Body of pancreas (tissue), 4 donors: Measurements from ENCODE around the gene PFN1. TPM values are rescaled to one million over a fixed set of nuclear protein-coding genes. Genes with fewer than 3 reads are reported as not detected.

Experiments
- ATAC-seq: fragments of 150-250 bp; one replicate; pipeline ENCODE4 v1.9.1; 2016
- DNase-seq, 4 donors: peaks; one replicate each; pipeline ENCODE4 v3.0.0-alpha.2; 2019
- H3K27ac ChIP-seq, 4 donors: fragments of 200-600 bp; sonication (generic); 1 replicate in 3 of 4; 2 replicates in 1 of 4; pipeline versions ENCODE4 v1.5.1 to v1.6.1; 2016 to 2019; ENCODE audit warnings: mild to moderate bottlenecking in 1 of 4, mixed read lengths in 1 of 4, moderate library complexity in 1 of 4
- H3K27me3 ChIP-seq, 2 donors: fragments of 200-600 bp; sonication (generic); one replicate each; pipeline ENCODE4 v1.6.0; 2016; ENCODE audit warnings: mild to moderate bottlenecking in 1 of 2
- H3K36me3 ChIP-seq, 2 donors: fragments of 200-600 bp; sonication (generic); replicated peaks in 1 of 2; 2 replicates each; pipeline ENCODE4 v1.5.1; 2016; ENCODE audit warnings: low read depth in 2 of 2; ENCODE audit not compliant: insufficient read depth in 1 of 2
- H3K4me1 ChIP-seq: fragments of 200-600 bp; sonication (generic); one replicate; pipeline ENCODE4 v1.6.0; 2016
- H3K4me3 ChIP-seq, 2 donors: fragments of 200-600 bp; sonication (generic); 1 replicate in 1 of 2; 2 replicates in 1 of 2; pipeline ENCODE4 v1.5.1; 2016 to 2019
- H3K9me3 ChIP-seq, 3 donors: fragments of 200-600 bp; sonication (generic); 1 replicate in 2 of 3; 2 replicates in 1 of 3; pipeline ENCODE4 v1.5.1; 2016
- CTCF ChIP-seq, 7 experiments: fragments of 450-650 bp in 4 of 7; fragments of 200-600 bp in 3 of 7; sonication (generic) in 3 of 7; IDR thresholded peaks; one replicate each; pipeline ENCODE4 v1.5.1; 2016 to 2019; ENCODE audit warnings: antibody characterized with exemption in 7 of 7
- POLR2A ChIP-seq, 3 donors: fragments of 450-650 bp; IDR thresholded peaks; one replicate each; pipeline ENCODE4 v1.6.1; 2016; ENCODE audit warnings: antibody characterized with exemption in 3 of 3, mild to moderate bottlenecking in 2 of 3
- WGBS, 2 donors: methylation state at CpG; one replicate each; pipeline ENCODE4 v1.1.5; 2017; 5-methylcytosine and 5-hydroxymethylcytosine counted together
- intact Hi-C: fragments of 100-400 bp; cut with DNase I; formaldehyde crosslinking; loops from one replicate; pipeline ENCODE4 v1.15.1; 2023
- total RNA-seq, 2 donors: library from RNA; depleted of rRNA; stranded (reverse); fragments of >200 nt; gene quantifications; one replicate each; pipeline ENCODE4 v1.1.0, GENCODE V29; 2016

PFN1 gene
- total RNA-seq, 2 donors from 2014 or later = 164 to 180 TPM

GRCh38 chr17:4986951-4987766 lies 38.8 kb upstream of the PFN1 start, which contains the start of gene CAMTA2:
TSS of gene CAMTA2 (minus strand) at chr17:4987675. CDS start at chr17:4986222, 1,453 bp downstream.
- intact Hi-C loops = no loop called here
- 1% methylated on average over 56 of the region's 78 CpGs; no CpG with 5 or more reads in 1 of the 2 donors for WGBS, 2 donors
- Histone ChIP-seq H3K9me3 (no peaks in the 10 kb centered on the region), H3K4me1 (peaks cover 23% of the 10 kb centered on the region), H3K27me3 (no peaks in the 10 kb centered on the region), H3K36me3 (peaks cover 0 to 3% of the 10 kb centered on the region in 2 donors), H3K27ac (peak within 1 kb of the TSS; percentile 79 to 96 (median 88)), H3K4me3 (peak within 1 kb of the TSS; percentile 91 to 96)
- DNase-seq (peak; percentile 86 to 90 (median 88)), ATAC-seq (peak; percentile 87)
- TF ChIP-seq CTCF (IDR thresholded peaks at IDR 0.05) (peak; percentile 55 to 83 (median 68)), POLR2A (IDR thresholded peaks at IDR 0.05) (peak; percentile 55 to 80 (median 78))

- Histone ChIP-seq H3K27ac (peak overlapping the region; percentile 79 to 96 (median 88)), H3K4me1 (peaks cover 23% of the 10 kb centered on the region), H3K27me3 (no peaks in the 10 kb centered on the region), H3K36me3 (peaks cover 0 to 3% of the 10 kb centered on the region in 2 donors), H3K4me3 (peak overlapping the region; percentile 91 to 96), H3K9me3 (no peaks in the 10 kb centered on the region)
- intact Hi-C loops = no loop called here
- TF ChIP-seq POLR2A (IDR thresholded peaks at IDR 0.05) (no peak), CTCF (IDR thresholded peaks at IDR 0.05) (no peak)
- ATAC-seq (no peak), DNase-seq (no peak)
- WGBS, 2 donors = 22 to 26% methylated on average over 5 of the region's 5 CpGs
These were observed 38.1 kb upstream of the PFN1 start for GRCh38 chr17:4986403-4986802.

GRCh38 chr17:4982305-4982704 lies 34.0 kb upstream of the PFN1 start:
- 56 to 71% methylated on average over 5 of the region's 5 CpGs for WGBS, 2 donors
- no peak for DNase-seq

GRCh38 chr17:4980644-4981216 lies 32.4 kb upstream of the PFN1 start:
- no peaks in the 10 kb centered on the region for H3K27me3 ChIP-seq
- ATAC-seq (peak; percentile 77), DNase-seq (peak in 3 of 4 donors; percentile 36 to 66 (median 42))
- peaks cover 0 to 4% of the 10 kb centered on the region in 2 donors for H3K36me3 ChIP-seq
- TF ChIP-seq CTCF (IDR thresholded peaks at IDR 0.05) = peak; percentile 57 to 86 (median 75)
- no peak for TF ChIP-seq POLR2A (IDR thresholded peaks at IDR 0.05)
- intact Hi-C loops = no loop called here
- WGBS, 2 donors = 32% methylated on average over 6 of the region's 6 CpGs
- no peaks in the 10 kb centered on the region for H3K9me3 ChIP-seq
- no peak overlapping the region for H3K27ac ChIP-seq
- peaks cover 7% of the 10 kb centered on the region for H3K4me1 ChIP-seq
- H3K4me3 ChIP-seq = no peak overlapping the region

More at GRCh38 chr17:4982305-4982704, 34.0 kb upstream of the PFN1 start:
- peaks cover 13% of the 10 kb centered on the region for H3K4me1 ChIP-seq
- ATAC-seq = no peak
- no peaks in the 10 kb centered on the region for H3K27me3 ChIP-seq
- no peaks in the 10 kb centered on the region for H3K9me3 ChIP-seq
- no peak overlapping the region for H3K4me3 ChIP-seq
- intact Hi-C loops = no loop called here
- H3K27ac ChIP-seq = no peak overlapping the region
- no peak for TF ChIP-seq POLR2A (IDR thresholded peaks at IDR 0.05)
- TF ChIP-seq CTCF (IDR thresholded peaks at IDR 0.05) = no peak
- H3K36me3 ChIP-seq = peaks cover 0 to 4% of the 10 kb centered on the region in 2 donors
